Neural cell (in vitro differentiated cells): ENCODE measurements around the gene TMED6. TPM values are rescaled to one million over a fixed set of nuclear protein-coding genes. Genes with fewer than 3 reads are reported as not detected.

Source experiments
- H2AFZ ChIP-seq: fragments of 200-600, 300-800 bp; sonication (generic), shearing (Covaris generic); 2 replicates; pipeline ENCODE4 v1.6.0; 2014; ENCODE audit warnings: low read depth, mild to moderate bottlenecking, antibody characterized with exemption, low read length, moderate library complexity
- H3F3A ChIP-seq: fragments of 200-600 bp; shearing (Covaris generic); 2 replicates; pipeline ENCODE4 v1.6.1; 2016; ENCODE audit warnings: mild to moderate bottlenecking, moderate library complexity, mixed read lengths, antibody characterized with exemption, low read length; ENCODE audit not compliant: insufficient read depth, poor library complexity, severe bottlenecking
- H3K27ac ChIP-seq: fragments of 200-600, 300-800 bp; sonication (generic), shearing (Covaris generic); 2 replicates; pipeline ENCODE4 v1.5.1; 2014; ENCODE audit warnings: mild to moderate bottlenecking, low read length, moderate library complexity
- H3K27me3 ChIP-seq: fragments of 300-800, 200-600 bp; sonication (generic), shearing (Covaris generic); 2 replicates; pipeline ENCODE4 v1.6.0; 2014; ENCODE audit warnings: mild to moderate bottlenecking, low read depth, low read length, moderate library complexity; ENCODE audit not compliant: insufficient read depth
- H3K36me3 ChIP-seq: fragments of 300-800, 200-600 bp; sonication (generic), shearing (Covaris generic); 2 replicates; pipeline ENCODE4 v1.5.1; 2014; ENCODE audit warnings: mild to moderate bottlenecking, antibody characterized with exemption, low read length, moderate library complexity; ENCODE audit not compliant: insufficient read depth
- H3K4me2 ChIP-seq: fragments of 300-800, 200-600 bp; sonication (generic), shearing (Covaris generic); 2 replicates; pipeline ENCODE4 v1.6.0; 2014; ENCODE audit warnings: mild to moderate bottlenecking, low read length
- H3K4me3 ChIP-seq: fragments of 300-800, 200-600 bp; sonication (generic), shearing (Covaris generic); 2 replicates; pipeline ENCODE4 v1.5.1; 2014; ENCODE audit warnings: mild to moderate bottlenecking, low read length, moderate library complexity
- H3K79me2 ChIP-seq: fragments of 200-600 bp; shearing (Covaris generic); replicated peaks from 2 replicates; pipeline ENCODE4 v1.6.0; 2014; ENCODE audit warnings: mild to moderate bottlenecking, low read length, moderate library complexity; ENCODE audit not compliant: insufficient read depth
- H3K9ac ChIP-seq: fragments of 300-800, 200-600 bp; sonication (generic), shearing (Covaris generic); 2 replicates; pipeline ENCODE4 v1.6.1; 2016; ENCODE audit warnings: mild to moderate bottlenecking, low read length, mixed read lengths
- H3K9me2 ChIP-seq: fragments of 200-600 bp; shearing (Covaris generic); 2 replicates; pipeline ENCODE4 v1.6.1; 2016; ENCODE audit warnings: mild to moderate bottlenecking, low read length, mixed read lengths; ENCODE audit not compliant: insufficient read depth
- H3K9me3 ChIP-seq: fragments of 200-600, 300-800 bp; sonication (generic), shearing (Covaris generic); 2 replicates; pipeline ENCODE4 v1.6.1; 2016; ENCODE audit warnings: mild to moderate bottlenecking, mixed run types, low read length, moderate library complexity, mixed read lengths
- H4K20me1 ChIP-seq: fragments of 200-600 bp; shearing (Covaris generic); 2 replicates; pipeline ENCODE4 v1.6.1; 2016; ENCODE audit warnings: mild to moderate bottlenecking, mixed run types; ENCODE audit not compliant: insufficient read depth
- CTCF ChIP-seq: fragments of 450-650 bp; IDR thresholded peaks from 2 replicates; pipeline ENCODE4 v1.5.1; 2014; ENCODE audit warnings: antibody characterized with exemption, mild to moderate bottlenecking, moderate library complexity; ENCODE audit not compliant: poor library complexity, severe bottlenecking
- EP300 ChIP-seq: fragments of 450-650 bp; conservative IDR thresholded peaks from 2 replicates; pipeline ENCODE4 v1.6.1; 2014; ENCODE audit warnings: antibody characterized with exemption, mild to moderate bottlenecking, moderate library complexity; ENCODE audit not compliant: poor library complexity, severe bottlenecking
- EZH2 ChIP-seq: fragments of 200-600, 300-800 bp; shearing (Covaris generic), sonication (generic); IDR thresholded peaks from 2 replicates; pipeline ENCODE4 v1.6.1; 2014; ENCODE audit warnings: antibody characterized with exemption, low read length, borderline replicate concordance, mild to moderate bottlenecking; ENCODE audit not compliant: insufficient read depth, poor library complexity, severe bottlenecking
- MXI1 ChIP-seq: fragments of 450-650 bp; conservative IDR thresholded peaks from 2 replicates; pipeline ENCODE4 v1.6.1; 2014; ENCODE audit warnings: antibody characterized with exemption, mild to moderate bottlenecking; ENCODE audit not compliant: poor library complexity, severe bottlenecking
- POLR2AphosphoS5 ChIP-seq: IDR thresholded peaks from 2 replicates; pipeline ENCODE4 v1.6.1; 2012
- RAD21 ChIP-seq: fragments of 450-650 bp; conservative IDR thresholded peaks from 2 replicates; pipeline ENCODE4 v1.6.1; 2014; ENCODE audit warnings: antibody characterized with exemption, mild to moderate bottlenecking, moderate library complexity
- REST ChIP-seq: IDR thresholded peaks from 2 replicates; pipeline ENCODE4 v1.6.1; 2012; ENCODE audit warnings: borderline replicate concordance
- SMC3 ChIP-seq: fragments of 450-650 bp; conservative IDR thresholded peaks from 2 replicates; pipeline ENCODE4 v1.6.1; 2014; ENCODE audit warnings: antibody characterized with exemption, mild to moderate bottlenecking, moderate library complexity; ENCODE audit not compliant: poor library complexity
- TAF1 ChIP-seq: IDR thresholded peaks from 2 replicates; pipeline ENCODE4 v1.6.1; 2012; ENCODE audit warnings: low read depth
- polyA plus RNA-seq: library from polyadenylated mRNA; depleted of rRNA; stranded (reverse); fragments of >200 nt; gene quantifications from 2 replicates; pipeline ENCODE4 v1.2.3, GENCODE V29; 2014

TMED6 gene
- polyA plus RNA-seq, 1 donor from 2014 or later: not detected

DNA sequence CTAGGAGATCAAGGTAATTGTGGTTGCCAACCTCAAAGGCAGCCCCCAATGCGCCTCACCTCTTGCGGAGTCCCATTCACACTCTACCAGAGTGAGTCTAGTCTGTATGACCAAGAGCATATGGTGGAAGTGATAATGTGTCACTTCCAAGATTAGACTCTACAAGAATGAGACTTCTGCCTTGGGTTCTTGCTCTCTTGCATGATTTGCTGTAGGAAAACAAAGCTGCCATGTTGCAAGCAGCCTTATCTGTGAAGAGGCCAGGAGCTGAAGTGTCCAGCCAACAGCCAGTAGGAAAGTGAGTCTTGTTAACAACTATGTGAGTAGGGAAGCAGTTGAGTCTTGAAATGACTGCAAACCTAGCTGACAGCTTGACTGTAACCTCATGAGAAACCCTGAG is 30.8 kb upstream of the TMED6 start:
- Histone ChIP-seq H3K27me3 (no peaks in the 10 kb centered on the region), H3K9me2 (no peaks in the 10 kb centered on the region), H2AFZ (no peak overlapping the region), H3K4me3 (no peak overlapping the region), H3K27ac (no peak overlapping the region), H3K36me3 (no peaks in the 10 kb centered on the region), H4K20me1 (no peaks in the 10 kb centered on the region), H3F3A (no peaks in the 10 kb centered on the region), H3K4me2 (no peak overlapping the region), H3K9ac (no peak overlapping the region), H3K79me2 (peaks cover 17% of the 10 kb centered on the region), H3K9me3 (no peaks in the 10 kb centered on the region)
- TF ChIP-seq TAF1 (no peak), CTCF (no peak), MXI1 (no peak), EZH2 (no peak), EP300 (no peak), RAD21 (no peak), SMC3 (no peak), REST (no peak), POLR2AphosphoS5 (no peak)

- Histone ChIP-seq H3K4me2 (no peak overlapping the region), H3K36me3 (no peaks in the 10 kb centered on the region), H3K79me2 (peaks cover 17% of the 10 kb centered on the region), H3K9me2 (no peaks in the 10 kb centered on the region), H2AFZ (no peak overlapping the region), H3F3A (no peaks in the 10 kb centered on the region), H3K27ac (no peak overlapping the region), H3K9me3 (no peaks in the 10 kb centered on the region), H3K4me3 (no peak overlapping the region), H4K20me1 (no peaks in the 10 kb centered on the region), H3K9ac (no peak overlapping the region), H3K27me3 (no peaks in the 10 kb centered on the region)
- TF ChIP-seq TAF1: no peak
- TF ChIP-seq REST: no peak
- TF ChIP-seq SMC3: no peak
- TF ChIP-seq EP300: no peak
- no peak for TF ChIP-seq EZH2
- TF ChIP-seq MXI1: no peak
- no peak for TF ChIP-seq POLR2AphosphoS5
- TF ChIP-seq CTCF: no peak
- no peak for TF ChIP-seq RAD21
These were observed 29.6 kb upstream of the TMED6 start for GRCh38 chr16:69381231-69381630.
